OCI-LY1 (cell line): Measurements from ENCODE around the gene COLQ.

Experiments
- EZH2 ChIP-seq: fragments of 200-600 bp; sonication (generic), shearing (Covaris generic); IDR thresholded peaks from 2 replicates; pipeline ENCODE4 v1.8.0; 2017; ENCODE audit warnings: borderline replicate concordance, mixed run types, mild to moderate bottlenecking, antibody characterized with exemption, low read length, moderate library complexity, mixed read lengths
- TF ChIP-seq, protein P1 (sequence below): fragments of 200-600 bp; sonication (generic), shearing (Covaris generic); IDR thresholded peaks from 2 replicates; pipeline ENCODE4 v1.5.1; 2017; ENCODE audit warnings: mild to moderate bottlenecking, antibody characterized with exemption, low read length, moderate library complexity, mixed read lengths

DNA sequence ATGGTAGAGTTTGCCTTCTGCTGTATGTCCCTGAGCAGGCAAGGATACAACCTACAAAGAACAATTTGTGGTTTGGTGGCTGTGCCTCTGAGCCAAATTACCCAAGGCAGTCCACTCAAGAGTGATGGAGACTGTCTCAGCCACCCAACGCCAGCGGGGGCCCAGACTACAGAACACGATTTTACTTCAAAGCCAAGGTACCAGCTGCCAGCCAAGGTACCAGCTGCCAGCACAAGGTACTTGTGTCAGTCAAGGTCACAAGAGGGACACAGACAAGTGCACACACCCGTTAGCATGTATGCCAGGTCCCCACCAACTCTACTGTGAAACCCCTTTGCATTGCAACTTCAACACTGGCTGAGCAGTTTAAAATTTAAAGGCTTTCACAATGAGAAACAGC, 23.5 kb downstream of the COLQ start:
- TF ChIP-seq, protein P1, sequence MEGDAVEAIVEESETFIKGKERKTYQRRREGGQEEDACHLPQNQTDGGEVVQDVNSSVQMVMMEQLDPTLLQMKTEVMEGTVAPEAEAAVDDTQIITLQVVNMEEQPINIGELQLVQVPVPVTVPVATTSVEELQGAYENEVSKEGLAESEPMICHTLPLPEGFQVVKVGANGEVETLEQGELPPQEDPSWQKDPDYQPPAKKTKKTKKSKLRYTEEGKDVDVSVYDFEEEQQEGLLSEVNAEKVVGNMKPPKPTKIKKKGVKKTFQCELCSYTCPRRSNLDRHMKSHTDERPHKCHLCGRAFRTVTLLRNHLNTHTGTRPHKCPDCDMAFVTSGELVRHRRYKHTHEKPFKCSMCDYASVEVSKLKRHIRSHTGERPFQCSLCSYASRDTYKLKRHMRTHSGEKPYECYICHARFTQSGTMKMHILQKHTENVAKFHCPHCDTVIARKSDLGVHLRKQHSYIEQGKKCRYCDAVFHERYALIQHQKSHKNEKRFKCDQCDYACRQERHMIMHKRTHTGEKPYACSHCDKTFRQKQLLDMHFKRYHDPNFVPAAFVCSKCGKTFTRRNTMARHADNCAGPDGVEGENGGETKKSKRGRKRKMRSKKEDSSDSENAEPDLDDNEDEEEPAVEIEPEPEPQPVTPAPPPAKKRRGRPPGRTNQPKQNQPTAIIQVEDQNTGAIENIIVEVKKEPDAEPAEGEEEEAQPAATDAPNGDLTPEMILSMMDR: no peak
- TF ChIP-seq EZH2: no peak
